K562 (cell line): ENCODE results near the gene KCP. TPM values are rescaled to one million over a fixed set of nuclear protein-coding genes. Genes with fewer than 3 reads are reported as not detected.

Experiments
- ATAC-seq: fragments of 200-7000 bp; cut with Tn5 transposase; 3 replicates; pipeline ENCODE4 v1.9.1; 2020; ENCODE audit warnings: moderate library complexity
- BruUV-seq: library from RNA; stranded (reverse); fragments of 400-500 nt; replicated peaks from 2 replicates; lab custom pipeline; 2021; lab: Mats Ljungman, UMichigan
- CTCF ChIA-PET: fragments of 300-600 bp; formaldehyde crosslinking; extraction: SDS; loops from one replicate; lab custom pipeline; 2021; ENCODE audit warnings: low intra/inter-chr PET ratio; lab: Yijun Ruan, JAX
- POLR2A ChIA-PET: fragments of 300-600, 350-650 bp; sonication (Branson Sonifier 250); formaldehyde crosslinking; extraction: SDS; loops from one replicate; lab custom pipeline; 2021; ENCODE audit warnings: antibody characterized with exemption, inconsistent platforms; lab: Yijun Ruan, JAX
- DNase-seq, 4 experiments: peaks; one replicate each; pipeline versions ENCODE4 v3.0.0 to v3.0.0-alpha.2; 2011 to 2018; ENCODE audit warnings: low spot score in 3 of 4, mixed read lengths in 3 of 4; ENCODE audit errors: extremely low read depth in 1 of 4
- FAIRE-seq: peaks from 2 replicates; lab custom pipeline; 2011; peaks lifted over from hg19 to GRCh38; lab: Jason Lieb, UNC
- H2AFZ ChIP-seq: 2 replicates; pipeline ENCODE4 v1.6.0; 2011; ENCODE audit warnings: low read depth, low read length, control low read depth, inconsistent platforms
- H3K27ac ChIP-seq: fragments of 200-600 bp; 3 replicates; pipeline ENCODE4 v1.8.0; 2011; ENCODE audit warnings: low read depth, mild to moderate bottlenecking, control low read depth, inconsistent platforms, low read length, moderate library complexity, mixed read lengths; ENCODE audit errors: extremely low read depth
- H3K27me3 ChIP-seq, 2 experiments: fragments of 300-600 bp in 1 of 2; 2 replicates in 1 of 2; 3 replicates in 1 of 2; pipeline versions ENCODE4 v1.6.0 to v1.8.0; 2011; ENCODE audit warnings: inconsistent platforms in 2 of 2, low read length in 2 of 2, mild to moderate bottlenecking in 1 of 2, mixed read lengths in 1 of 2, moderate library complexity in 1 of 2; ENCODE audit not compliant: control insufficient read depth in 2 of 2, insufficient read depth in 2 of 2
- H3K36me3 ChIP-seq: fragments of 300-600 bp; 3 replicates; pipeline ENCODE4 v1.8.0; 2011; ENCODE audit warnings: mild to moderate bottlenecking, low read length, inconsistent platforms; ENCODE audit not compliant: control insufficient read depth, insufficient read depth
- H3K4me1 ChIP-seq, 2 experiments: fragments of 200-600 bp in 1 of 2; replicated peaks in 1 of 2; 2 replicates in 1 of 2; 3 replicates in 1 of 2; pipeline versions ENCODE4 v1.5.1 to v1.8.0; 2011; ENCODE audit warnings: inconsistent platforms in 2 of 2, low read length in 2 of 2, mild to moderate bottlenecking in 1 of 2, mixed read lengths in 1 of 2, moderate library complexity in 1 of 2; ENCODE audit not compliant: control insufficient read depth in 2 of 2, insufficient read depth in 2 of 2
- H3K4me2 ChIP-seq: 2 replicates; pipeline ENCODE4 v1.6.1; 2011; ENCODE audit warnings: low read length, control low read depth, inconsistent platforms, mixed read lengths; ENCODE audit not compliant: insufficient read depth
- H3K4me3 ChIP-seq: fragments of 200-600 bp; sonication (generic), shearing (Covaris generic); 2 replicates; pipeline ENCODE4 v1.5.1; 2016; ENCODE audit warnings: control low read depth, inconsistent platforms
- H3K79me2 ChIP-seq: fragments of 200-600 bp; 3 replicates; pipeline ENCODE4 v1.8.0; 2011; ENCODE audit warnings: low read length, inconsistent platforms; ENCODE audit not compliant: control insufficient read depth, insufficient read depth
- H3K9ac ChIP-seq, 2 experiments: 2 replicates each; pipeline versions ENCODE4 v1.6.0 to v1.6.1; 2011; ENCODE audit warnings: low read depth in 2 of 2, low read length in 2 of 2, control low read depth in 1 of 2, inconsistent platforms in 1 of 2, mild to moderate bottlenecking in 1 of 2, mixed read lengths in 1 of 2; ENCODE audit not compliant: insufficient read depth in 1 of 2
- H3K9me1 ChIP-seq: one replicate; pipeline ENCODE4 v1.6.0; 2011; ENCODE audit warnings: inconsistent platforms, mild to moderate bottlenecking, low read length, moderate library complexity; ENCODE audit not compliant: control insufficient read depth, insufficient read depth
- H3K9me3 ChIP-seq: replicated peaks from 2 replicates; pipeline ENCODE4 v1.5.1; 2011; ENCODE audit warnings: low read depth, low read length, inconsistent platforms; ENCODE audit not compliant: control insufficient read depth, insufficient read depth
- H4K20me1 ChIP-seq: replicated peaks from 2 replicates; pipeline ENCODE4 v1.6.1; 2011; ENCODE audit warnings: low read length, inconsistent platforms, mixed read lengths; ENCODE audit not compliant: control insufficient read depth, insufficient read depth
- E2F4 ChIP-seq: sonication (generic); formaldehyde crosslinking; IDR thresholded peaks from 2 replicates; pipeline ENCODE4 v1.8.0; 2022; ENCODE audit warnings: mild to moderate bottlenecking, low read depth, missing genetic modification reagents
- ESRRA ChIP-seq: fragments of 450-650 bp; IDR thresholded peaks from 2 replicates; pipeline ENCODE4 v1.6.1; 2014; ENCODE audit warnings: low read depth, mild to moderate bottlenecking, moderate library complexity, borderline replicate concordance
- IRF9 ChIP-seq: fragments of 450-650 bp; IDR thresholded peaks from 2 replicates; pipeline ENCODE4 v1.6.1; 2016; ENCODE audit warnings: missing biosample characterization, missing genetic modification characterization
- NFIC ChIP-seq: fragments of 450-650 bp; IDR thresholded peaks from 2 replicates; pipeline ENCODE4 v1.6.1; 2017; ENCODE audit warnings: mild to moderate bottlenecking, inconsistent platforms
- STAT6 ChIP-seq: sonication (generic); formaldehyde crosslinking; IDR thresholded peaks from 2 replicates; pipeline ENCODE4 v1.8.1; 2023; ENCODE audit warnings: mild to moderate bottlenecking, missing genetic modification reagents
- ZNF766 ChIP-seq: fragments of 200-800 bp; sonication (Bioruptor generic); conservative IDR thresholded peaks from 2 replicates; pipeline ENCODE4 v1.6.1; 2016; ENCODE audit warnings: missing genetic modification characterization, missing compliant biosample characterization
- WGBS: fragments of 100-300 bp; shearing (Covaris generic); methylation state at CpG from one replicate; pipeline ENCODE4 v1.1.6; 2016; ENCODE audit warnings: low coverage, mixed read lengths; ENCODE audit not compliant: insufficient coverage; ENCODE audit errors: missing lambda C conversion rate; 5-methylcytosine and 5-hydroxymethylcytosine counted together
- in situ Hi-C: fragments of 300-500 bp; cut with MboI; formaldehyde crosslinking; loops from 4 replicates; pipeline ENCODE4 v1.15.0; 2018; ENCODE audit warnings: inconsistent platforms, mixed read lengths
- intact Hi-C: fragments of 100-400 bp; cut with micrococcal nuclease; formaldehyde crosslinking; loops from 2 replicates; pipeline ENCODE4 v1.14.2; 2022
- polyA plus RNA-seq, 8 experiments: library from polyadenylated mRNA; depleted of rRNA in 4 of 8; stranded (reverse) in 5 of 8; unstranded in 3 of 8; fragments of >200 nt; fragmentation: Nextera tagmentation in 2 of 8; fragmentation: Illumina TruSeq in 1 of 8; extraction: Ambion mirVana in 2 of 8; extraction: Trizol in 1 of 8; gene quantifications; 2 replicates each; pipeline versions ENCODE4 v1.2.1 to v1.2.3, GENCODE V29; 2011 to 2014; ENCODE audit warnings: inconsistent platforms in 1 of 8, missing spikeins in 1 of 8
- total RNA-seq, 7 experiments: library from RNA; depleted of rRNA in 6 of 7; stranded (reverse); fragments of >200 nt in 6 of 7; fragmentation: Illumina TruSeq in 2 of 7; extraction: Trizol in 2 of 7; gene quantifications; 2 replicates each; pipeline versions ENCODE4 v1.2.1 to v1.2.3, GENCODE V29; 2011 to 2021; ENCODE audit warnings: low replicate concordance in 1 of 7

Gene KCP
- total and polyA plus RNA-seq, 9 of the 15 experiments (the other 6 are each of a cell fraction or from before 2014, with no cell fraction given) = 0.06 to 0.17 (median 0.12) TPM; not detected in 3

DNA sequence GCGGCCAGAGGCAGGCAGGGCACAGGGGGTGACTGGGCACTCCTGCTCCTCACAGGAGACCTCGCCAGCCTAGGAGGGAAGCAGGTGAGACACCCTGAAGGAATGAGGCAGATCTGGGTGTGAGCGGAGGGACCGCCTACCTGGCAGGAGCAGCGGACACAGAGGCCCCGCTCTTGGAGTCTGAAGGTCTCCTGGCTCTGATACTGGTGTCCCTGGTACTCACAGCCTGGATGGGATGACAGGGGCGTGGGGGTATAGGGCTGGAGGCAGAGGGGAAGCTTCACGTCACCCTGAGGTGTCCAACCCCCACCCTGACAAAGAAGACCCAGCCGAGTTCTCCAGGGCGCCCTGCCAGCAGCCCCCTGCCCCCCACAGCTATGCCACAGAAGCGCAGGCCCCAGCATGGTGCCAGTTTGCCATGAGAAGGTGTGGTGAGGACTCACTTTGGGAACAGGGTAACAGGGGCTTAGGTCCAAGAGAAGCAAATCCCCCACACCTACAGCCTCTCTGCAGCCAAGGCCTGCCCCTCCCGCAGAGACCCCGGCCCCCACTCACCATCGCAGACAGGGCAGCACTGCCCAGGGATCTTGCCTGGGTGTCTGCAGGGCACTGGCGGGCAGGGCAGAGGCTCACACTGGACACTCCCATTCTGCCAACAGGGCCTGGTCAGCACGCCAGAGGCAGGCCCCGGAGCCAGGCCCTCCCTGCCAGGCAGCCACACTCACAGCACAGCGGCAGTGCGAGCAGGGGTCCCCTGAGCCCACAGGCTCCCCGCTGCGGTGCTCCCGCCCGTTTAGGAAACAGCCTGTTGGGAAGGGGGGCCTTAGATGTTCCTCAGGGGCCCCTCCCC, 17.0 kb downstream of the KCP start:
- no peaks in the 10 kb centered on the region for H3K9me1 ChIP-seq
- 37% methylated on average over 23 of the region's 23 CpGs for WGBS
- H3K4me3 ChIP-seq = no peak overlapping the region

More for the DNA sequence above, 17.0 kb downstream of the KCP start:
- Histone ChIP-seq H3K27me3 (peaks cover 14 to 40% of the 10 kb centered on the region in 2 experiments), H3K4me2 (no peak overlapping the region), H3K79me2 (no peaks in the 10 kb centered on the region), H2AFZ (no peak overlapping the region), H3K9ac (no peak overlapping the region; a peak in 1 of 4 replicates), H3K36me3 (no peaks in the 10 kb centered on the region), H3K27ac (no peak overlapping the region), H3K9me3 (0 out of 2 replicates have a peak, but pooled peaks cover 4% of the 10 kb centered on the region), H3K4me1 (peaks cover 0 to 41% of the 10 kb centered on the region in 2 experiments; a peak in 2 of 5 replicates)
- ATAC-seq = no peak
- in situ Hi-C loops = no loop called here
- BruUV-seq = no TSS peak
- no peak for FAIRE-seq
- no peak for DNase-seq
- intact Hi-C loops = no loop called here
- POLR2A ChIA-PET = interaction anchor here (0.7 kb wide), 1 partner anchor 9 kb away, joined by 3 read pairs; no protein-coding TSS in a partner anchor
- CTCF ChIA-PET = no interaction called here
- TF ChIP-seq NFIC = no peak
- TF ChIP-seq ESRRA = no peak
- no peak for TF ChIP-seq E2F4 (CRISPR knock-in tag)
- TF ChIP-seq ZNF766 (CRISPR knock-in tag) = no peak
- TF ChIP-seq IRF9 (tag) = no peak
- no peak for TF ChIP-seq STAT6 (CRISPR knock-in tag)
- TF ChIP-seq, all 486 proteins: peak for 0
- no peaks in the 10 kb centered on the region; the same call in 1 of the 2 replicates for H4K20me1 ChIP-seq
